ENCODE results near the gene SCNN1B.
"Not testable (repeated sequence)": the region's sequence is repeated elsewhere in the genome, so short reads cannot be mapped to it uniquely, and the experiment has no call there.

The SCNN1B gene

DNA sequence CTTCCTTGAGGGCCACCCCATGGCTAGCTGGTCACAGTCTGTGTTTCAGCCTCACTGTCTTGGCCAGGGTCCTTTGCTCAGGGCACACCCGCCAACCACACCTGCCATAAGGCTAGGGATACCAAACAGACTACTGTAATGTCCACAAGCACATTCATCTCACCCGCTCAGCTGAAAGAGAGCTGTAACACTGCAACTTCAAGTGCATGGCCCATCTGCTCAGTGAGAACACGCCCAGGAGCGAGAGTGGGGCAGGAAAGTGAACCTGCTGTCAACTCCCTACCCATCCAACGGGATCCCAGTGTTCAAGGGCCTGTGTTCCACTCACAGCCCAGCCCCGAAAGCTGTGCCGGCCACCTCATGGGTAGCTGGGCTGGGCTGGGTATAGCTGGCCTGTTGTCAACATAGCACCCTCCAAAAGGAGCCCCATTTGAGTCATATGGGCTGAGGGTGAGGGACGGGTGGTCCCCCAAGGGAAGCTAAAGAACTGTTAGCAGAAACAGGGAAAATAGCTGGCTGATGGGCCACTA is 55.7 kb downstream of the SCNN1B start:
- peak; percentile 46 for DNase-seq

- DNase-seq = peak; percentile 31
Observed at GRCh38 chr16:23359092-23359760, 57.1 kb downstream of the SCNN1B start.

DNA sequence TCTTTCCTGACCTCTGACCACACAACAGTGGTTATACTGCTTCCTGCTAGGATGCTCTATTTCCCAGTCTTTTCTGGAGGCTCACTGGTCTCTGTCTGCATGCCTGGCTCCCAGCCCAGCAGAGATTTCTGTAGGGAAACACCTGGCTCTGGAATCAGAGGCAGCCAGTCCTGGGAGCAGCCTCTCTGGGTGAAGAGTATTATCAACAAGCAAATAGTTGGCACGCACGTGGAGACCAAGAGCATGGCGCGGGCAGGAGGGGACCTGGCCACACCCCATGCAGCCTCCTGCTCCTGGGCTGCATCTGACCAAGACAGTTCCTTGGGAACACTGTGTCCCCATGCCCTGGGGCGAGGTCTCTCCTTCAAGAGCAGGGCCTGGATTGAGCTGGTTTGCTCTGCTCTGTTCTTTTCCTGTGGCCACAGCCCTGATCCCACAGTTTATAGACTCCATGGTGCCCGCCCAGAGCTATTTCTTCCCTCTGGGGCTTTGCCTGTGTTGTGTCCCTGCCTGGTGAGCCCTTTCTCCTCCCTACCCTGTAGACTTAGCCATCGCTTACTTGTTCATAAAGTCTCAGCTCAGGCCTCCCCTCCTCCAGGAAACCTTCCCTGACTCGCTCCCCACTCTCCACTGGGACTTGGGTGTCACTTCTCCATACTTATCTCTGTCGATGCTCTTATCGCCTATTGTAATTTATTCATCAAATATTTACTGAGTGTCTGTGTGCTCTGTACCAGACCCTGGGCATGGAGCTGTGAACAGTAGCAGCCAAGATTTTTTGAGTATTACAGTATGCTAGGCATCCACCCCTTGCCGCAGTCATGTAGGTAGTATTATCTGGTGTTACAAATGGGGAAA is 60.6 kb downstream of the SCNN1B start:
- DNase-seq = peak; percentile 19

DNA sequence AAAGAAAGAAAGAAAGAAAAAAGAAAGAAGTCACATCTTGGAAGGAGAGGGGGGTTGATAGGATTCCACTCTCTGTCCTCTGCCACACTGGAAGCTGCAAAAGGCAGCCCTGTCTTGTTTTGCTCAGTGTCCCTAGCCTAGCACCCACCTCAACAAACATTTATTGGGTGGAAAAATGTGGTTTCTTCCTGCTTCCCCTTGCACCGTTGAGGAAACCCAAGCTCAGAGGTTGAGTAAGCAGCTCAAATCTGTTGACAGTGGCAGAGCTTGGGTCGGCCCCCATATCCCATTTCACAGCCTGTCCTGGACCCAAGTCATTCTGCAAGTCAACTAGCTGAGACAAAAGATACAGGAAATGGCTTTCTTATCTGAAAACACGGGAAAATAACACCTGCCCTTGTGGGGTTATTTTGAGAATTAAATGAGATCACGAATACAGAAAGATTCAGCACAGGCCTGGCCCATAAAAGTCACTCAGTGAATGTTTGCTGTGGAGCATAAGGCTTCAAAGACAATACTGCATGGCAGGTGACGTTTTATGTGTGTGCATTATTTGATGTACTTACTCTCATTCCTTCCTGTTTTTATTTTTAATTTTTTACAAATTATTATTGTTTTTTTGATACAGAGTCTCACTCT is 63.6 kb downstream of the SCNN1B start:
- no peak for DNase-seq

- not testable (repeated sequence) for DNase-seq
Observed at GRCh38 chr16:23366341-23366740, 64.2 kb downstream of the SCNN1B start.

DNA sequence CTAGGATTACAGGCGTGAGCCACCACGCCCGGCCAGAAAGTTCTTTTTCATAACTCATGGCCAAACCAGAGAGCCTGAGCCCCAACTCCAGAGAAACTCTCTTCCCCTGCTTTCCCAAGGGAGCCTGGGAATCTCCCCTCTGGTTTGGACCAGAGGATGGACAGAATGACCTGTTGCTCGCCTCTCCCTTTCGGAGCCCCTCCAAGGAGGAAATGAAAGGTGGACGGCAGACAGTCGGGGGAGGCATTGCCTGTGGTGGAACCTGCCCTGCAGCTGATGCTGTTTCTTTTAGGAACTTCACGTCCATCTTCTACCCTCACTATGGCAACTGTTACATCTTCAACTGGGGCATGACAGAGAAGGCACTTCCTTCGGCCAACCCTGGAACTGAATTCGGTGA is 65.5 kb downstream of the SCNN1B start:
- no peak for DNase-seq

DNA sequence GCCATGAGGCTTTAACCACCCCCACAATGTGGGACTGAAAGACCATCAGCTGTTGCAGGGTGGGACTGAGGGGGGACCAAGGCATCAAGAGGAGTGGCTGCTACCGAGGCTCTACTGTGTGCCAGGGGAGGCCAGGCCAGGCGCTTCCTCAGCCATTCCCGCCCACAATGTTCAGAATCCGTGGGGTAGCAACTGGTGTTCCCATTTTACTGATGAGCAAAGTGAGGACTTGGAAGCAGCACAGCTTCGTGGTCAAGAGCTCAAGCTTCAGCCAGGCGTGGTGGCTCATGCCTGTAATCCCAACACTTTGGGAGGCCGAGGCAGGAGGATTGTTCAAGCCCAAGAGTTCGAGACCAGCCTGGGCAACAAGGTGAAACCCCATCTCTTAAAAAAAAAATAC is 65.9 kb downstream of the SCNN1B start:
- no peak for DNase-seq

GRCh38 chr16:23368469-23368868 is 66.4 kb downstream of the SCNN1B start:
- no peak for DNase-seq

DNA sequence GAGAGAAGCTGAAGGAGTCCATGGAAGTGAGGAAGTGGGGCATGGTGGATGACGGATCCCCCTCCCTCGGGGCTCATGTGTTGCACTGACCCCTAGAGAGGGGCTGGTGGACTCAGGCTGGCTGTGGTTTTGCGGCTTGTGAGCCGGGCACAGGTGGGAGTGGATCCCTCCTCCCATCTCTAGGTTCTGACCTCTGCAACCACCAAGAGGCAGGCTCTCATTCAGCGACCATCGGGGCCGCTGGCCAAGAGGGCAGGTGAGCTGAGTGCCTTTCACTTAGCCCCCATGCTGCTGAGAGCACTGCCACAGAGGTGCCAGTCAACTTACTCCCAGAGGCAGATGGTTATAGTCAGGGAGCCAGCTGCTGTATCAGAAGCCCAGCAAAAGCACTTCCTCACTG is 67.3 kb downstream of the SCNN1B start:
- DNase-seq = no peak

GRCh38 chr16:23371368-23371767 is 69.3 kb downstream of the SCNN1B start:
- DNase-seq = no peak

GRCh38 chr16:23373436-23374219 is 71.5 kb downstream of the SCNN1B start:
- DNase-seq = no peak

DNA sequence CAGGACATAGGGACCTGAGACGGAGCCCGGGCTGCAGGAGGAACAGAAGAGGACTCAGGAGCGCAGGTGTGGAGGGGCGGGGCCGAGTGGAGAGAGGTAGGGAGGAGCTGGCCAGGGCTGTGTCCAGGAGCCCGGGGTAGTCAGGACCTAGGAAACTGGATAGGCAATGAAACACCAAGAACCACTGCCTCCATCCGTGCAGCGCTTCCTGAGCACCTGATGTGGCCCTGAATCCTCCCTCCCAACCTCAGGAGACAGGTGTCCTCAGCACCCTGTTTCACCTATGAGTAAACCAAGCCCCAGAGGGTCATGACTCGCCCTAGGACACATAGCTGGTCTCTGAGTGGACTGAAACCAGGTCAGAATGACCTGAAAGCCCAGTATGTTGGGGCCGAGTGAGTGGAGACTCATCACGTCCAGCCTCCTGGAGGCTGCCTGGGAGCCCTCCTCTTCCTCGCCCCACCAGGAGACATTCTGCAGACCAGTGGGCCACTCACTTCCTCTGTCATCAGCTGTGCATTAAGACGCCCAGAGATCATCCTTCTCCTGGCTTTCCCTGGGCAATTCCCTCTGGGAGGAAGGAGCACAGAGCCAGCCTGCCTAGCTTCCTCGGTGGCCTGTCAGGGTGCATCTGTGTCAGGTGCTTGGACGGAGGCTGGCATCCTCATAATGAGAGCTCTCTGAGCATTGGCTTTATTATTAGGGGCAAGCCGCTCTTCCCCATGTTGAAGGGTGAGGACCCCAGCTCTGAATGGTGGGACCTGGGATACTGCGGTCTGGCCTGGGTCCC is 72.8 kb downstream of the SCNN1B start:
- no peak for DNase-seq

DNA sequence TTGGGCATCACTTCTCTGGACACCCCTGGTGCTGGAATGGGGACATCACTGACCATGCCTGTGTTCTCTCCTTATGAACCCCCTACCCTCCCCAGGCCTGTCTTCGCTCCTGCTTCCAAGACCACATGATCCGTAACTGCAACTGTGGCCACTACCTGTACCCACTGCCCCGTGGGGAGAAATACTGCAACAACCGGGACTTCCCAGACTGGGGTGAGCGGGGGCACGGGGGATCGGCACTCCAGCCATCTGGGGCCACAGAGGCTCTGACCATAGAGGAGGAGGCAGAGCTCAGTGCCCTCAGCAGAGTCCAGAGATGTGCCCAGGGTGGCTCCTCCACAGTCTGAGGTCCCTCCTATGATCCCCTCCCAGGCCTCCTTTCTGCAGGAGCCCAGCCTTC is 73.5 kb downstream of the SCNN1B start:
- no peak for DNase-seq

- no peak for DNase-seq
Observed at GRCh38 chr16:23377071-23377931, 75.2 kb downstream of the SCNN1B start.

- no peak for DNase-seq
Observed at GRCh38 chr16:23378256-23378655, 76.2 kb downstream of the SCNN1B start.

GRCh38 chr16:23378921-23379320 is 76.8 kb downstream of the SCNN1B start:
- no peak for DNase-seq

DNA sequence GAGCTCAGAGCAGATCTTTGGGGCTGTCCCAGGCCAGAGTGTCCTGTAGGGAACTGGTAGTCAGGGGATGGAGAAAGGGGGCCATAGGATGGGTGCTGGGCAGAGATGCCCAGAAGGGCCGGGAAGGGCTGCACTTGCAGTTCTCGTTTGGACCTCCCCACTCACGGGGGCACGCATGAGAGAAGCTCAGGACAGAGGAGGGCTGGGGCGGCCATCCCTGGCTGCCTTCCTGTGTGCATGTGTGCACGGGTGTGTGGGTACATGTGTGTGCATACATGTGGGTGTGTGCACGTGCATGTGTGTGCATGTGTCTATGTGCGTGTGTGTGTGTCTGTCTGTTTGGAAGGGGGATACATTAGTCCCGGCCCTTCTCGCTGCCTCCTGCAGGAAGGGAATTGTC is 77.6 kb downstream of the SCNN1B start:
- DNase-seq = no peak

DNA sequence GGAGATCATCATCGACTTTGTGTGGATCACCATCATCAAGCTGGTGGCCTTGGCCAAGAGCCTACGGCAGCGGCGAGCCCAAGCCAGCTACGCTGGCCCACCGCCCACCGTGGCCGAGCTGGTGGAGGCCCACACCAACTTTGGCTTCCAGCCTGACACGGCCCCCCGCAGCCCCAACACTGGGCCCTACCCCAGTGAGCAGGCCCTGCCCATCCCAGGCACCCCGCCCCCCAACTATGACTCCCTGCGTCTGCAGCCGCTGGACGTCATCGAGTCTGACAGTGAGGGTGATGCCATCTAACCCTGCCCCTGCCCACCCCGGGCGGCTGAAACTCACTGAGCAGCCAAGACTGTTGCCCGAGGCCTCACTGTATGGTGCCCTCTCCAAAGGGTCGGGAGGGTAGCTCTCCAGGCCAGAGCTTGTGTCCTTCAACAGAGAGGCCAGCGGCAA is 78.4 kb downstream of the SCNN1B start:
- DNase-seq = no peak

- DNase-seq = not testable (repeated sequence)
Observed at GRCh38 chr16:23381702-23382101, 79.6 kb downstream of the SCNN1B start.

DNA sequence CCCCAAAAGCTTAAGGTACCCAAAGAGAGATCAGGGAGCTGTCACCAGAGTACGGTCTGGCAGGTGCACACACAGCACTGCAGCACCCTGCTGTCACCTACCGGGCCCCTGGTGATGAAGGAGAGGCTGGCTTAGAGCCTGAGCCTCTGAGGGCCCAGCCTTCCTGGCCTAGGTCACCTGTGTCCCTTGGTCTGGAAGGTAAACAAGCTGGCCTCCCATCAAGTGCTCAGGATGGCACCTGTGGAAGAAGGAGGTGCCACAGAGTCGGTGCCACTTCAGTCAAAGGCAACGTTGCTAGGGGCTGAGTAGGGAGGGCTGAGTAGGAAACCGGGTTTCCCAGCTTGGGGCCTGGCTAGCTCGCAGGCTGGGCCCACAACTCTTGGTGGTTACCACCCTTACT is 80.2 kb downstream of the SCNN1B start:
- no peak for DNase-seq

- no peak for DNase-seq
Observed at GRCh38 chr16:23383881-23384280, 81.8 kb downstream of the SCNN1B start.
